GM18505 (cell line): ENCODE data around the gene ZNF574.
"Not testable (repeated sequence)": the region's sequence is repeated elsewhere in the genome, so short reads cannot be mapped to it uniquely, and the experiment has no call there.

Experiments used
- ATAC-seq: cut with Tn5 transposase; IDR thresholded peaks from one replicate; pipeline ENCODE4 v1.9.1; 2021; ENCODE audit not compliant: unreplicated experiment
- POLR2A ChIP-seq: IDR thresholded peaks from 4 replicates; pipeline ENCODE4 v1.6.1; 2011; ENCODE audit warnings: borderline replicate concordance; ENCODE audit not compliant: insufficient read depth, insufficient read length; ENCODE audit errors: extremely low read depth

Gene ZNF574

DNA sequence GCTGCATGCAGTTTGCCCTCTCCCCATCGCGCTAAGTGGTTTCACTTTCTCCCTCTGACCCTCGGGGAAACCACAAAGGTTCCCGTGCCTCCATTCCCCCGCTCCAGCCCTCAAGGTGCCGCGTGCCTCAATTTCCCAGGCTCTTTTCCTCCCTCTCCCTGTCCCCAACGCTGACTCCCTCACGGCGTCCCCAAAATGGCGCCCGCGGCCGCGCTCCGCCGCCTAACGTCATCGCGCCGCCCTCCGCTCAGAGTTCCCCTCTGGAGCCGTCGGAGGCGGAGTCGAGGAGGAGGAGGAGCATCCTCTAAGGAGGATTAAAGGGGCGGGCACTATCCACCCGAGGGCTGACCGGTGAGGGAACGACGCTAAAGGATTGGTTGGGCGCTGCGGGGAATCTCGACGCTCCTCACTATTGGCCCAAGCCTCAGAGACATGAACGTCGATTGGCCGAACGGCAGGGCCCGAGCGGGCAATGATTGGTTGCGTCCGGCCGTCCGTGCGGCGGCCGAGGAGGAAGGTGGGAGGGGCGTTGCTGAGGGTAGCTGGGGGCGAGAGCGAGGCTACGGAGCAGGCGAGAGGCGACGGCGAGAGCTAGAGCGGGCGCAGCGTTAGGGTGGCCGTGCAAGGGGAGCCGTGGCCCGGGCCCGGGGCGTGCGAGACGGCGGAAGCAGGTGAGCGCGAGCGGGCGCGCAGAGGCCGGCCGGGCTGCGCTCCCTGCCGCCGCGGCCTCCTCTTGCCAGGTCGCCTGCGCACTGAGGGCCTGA is at the start of gene ZNF574:
TSS of gene ZNF574 (plus strand) at position 551 of the 764 bp plus-strand sequence. CDS start 2,441 bp downstream, outside the sequence.
- ATAC-seq, result peak; percentile 88
- peak; percentile 86 for TF ChIP-seq POLR2A

DNA sequence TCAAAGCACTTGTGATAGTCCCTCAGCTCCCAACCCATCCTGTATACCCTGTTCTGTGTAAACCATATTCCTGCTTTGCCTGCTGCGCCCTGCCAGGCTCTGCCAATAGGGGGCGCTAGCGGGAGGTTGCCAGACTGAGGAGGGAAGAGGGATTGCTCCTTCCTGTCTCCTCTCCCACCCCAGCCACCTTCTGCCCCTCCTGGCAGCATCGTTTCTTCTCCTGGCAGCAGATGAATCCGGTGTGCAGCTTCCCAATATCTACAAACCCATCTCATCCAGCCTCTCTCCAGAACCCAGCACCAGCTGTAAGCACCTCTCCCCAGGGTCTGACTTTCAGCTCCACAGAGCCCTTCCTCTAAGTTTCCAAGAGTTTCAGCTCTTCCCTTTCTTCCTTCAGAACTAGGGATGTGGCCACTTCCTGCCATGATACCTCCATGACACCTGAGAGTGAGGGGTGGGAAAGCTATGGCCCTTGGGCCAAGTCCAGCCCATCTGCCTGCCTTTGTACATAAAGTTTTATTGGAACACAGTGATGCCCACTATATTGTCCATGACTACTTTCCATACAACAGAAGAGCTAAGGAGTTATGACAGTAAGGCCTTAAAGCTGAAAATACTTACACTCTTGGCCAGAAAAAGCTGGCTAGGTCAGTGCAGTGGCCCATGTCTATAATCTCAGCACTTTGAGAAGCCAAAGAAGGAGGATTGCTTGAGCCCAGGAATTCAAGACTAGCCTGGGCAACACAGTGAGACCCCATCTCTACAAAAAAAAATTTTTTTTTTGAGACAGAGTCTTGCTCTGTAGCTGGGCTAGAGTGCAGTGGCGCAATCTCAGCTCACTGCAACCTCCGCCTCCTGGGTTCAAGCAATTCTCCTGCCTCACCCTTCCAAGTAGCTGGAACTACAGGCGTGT is 47.4 kb upstream of the ZNF574 start:
- no peak for TF ChIP-seq POLR2A
- ATAC-seq, result no peak

GRCh38 chr19:42030645-42031440 is 45.1 kb upstream of the ZNF574 start:
- no peak for ATAC-seq
- no peak for TF ChIP-seq POLR2A

GRCh38 chr19:42032431-42032830 is 43.5 kb upstream of the ZNF574 start:
- TF ChIP-seq POLR2A, result no peak
- ATAC-seq, result no peak

- TF ChIP-seq POLR2A, result no peak
- ATAC-seq, result no peak
Measured at GRCh38 chr19:42033413-42033812, 42.6 kb upstream of the ZNF574 start.

GRCh38 chr19:42034640-42035391 is 41.1 kb upstream of the ZNF574 start:
- ATAC-seq, result not testable (repeated sequence)

- no peak for ATAC-seq
Measured at GRCh38 chr19:42037649-42038048, 38.3 kb upstream of the ZNF574 start.

GRCh38 chr19:42038666-42039065 is 37.3 kb upstream of the ZNF574 start:
- no peak for ATAC-seq
- TF ChIP-seq POLR2A, result no peak

More at GRCh38 chr19:42037649-42038048, 38.3 kb upstream of the ZNF574 start:
- no peak for TF ChIP-seq POLR2A

DNA sequence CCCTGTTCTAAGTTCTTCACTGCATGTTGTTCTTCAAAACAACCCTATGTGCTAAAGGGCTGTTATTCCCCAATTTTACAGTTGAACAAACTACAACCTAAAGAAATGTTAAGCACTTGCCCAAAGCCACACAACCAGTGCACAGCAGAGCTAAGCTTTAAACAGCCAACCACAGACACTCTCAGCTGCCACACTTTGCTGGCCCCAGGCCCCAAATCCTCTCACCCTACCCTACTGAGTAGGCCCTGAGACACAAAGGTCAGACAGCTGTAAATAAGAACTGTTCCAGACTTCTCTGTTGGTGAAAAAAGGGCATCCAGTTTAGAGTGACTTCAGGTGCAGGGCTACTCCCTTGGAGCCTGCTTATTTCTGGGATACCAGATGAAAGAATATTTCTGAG is 35.9 kb upstream of the ZNF574 start:
- TF ChIP-seq POLR2A, result no peak
- ATAC-seq, result no peak

GRCh38 chr19:42040491-42040890 is 35.5 kb upstream of the ZNF574 start:
- not testable (repeated sequence) for ATAC-seq

GRCh38 chr19:42042455-42043170 is 33.4 kb upstream of the ZNF574 start:
- ATAC-seq, result no peak
- no peak for TF ChIP-seq POLR2A

DNA sequence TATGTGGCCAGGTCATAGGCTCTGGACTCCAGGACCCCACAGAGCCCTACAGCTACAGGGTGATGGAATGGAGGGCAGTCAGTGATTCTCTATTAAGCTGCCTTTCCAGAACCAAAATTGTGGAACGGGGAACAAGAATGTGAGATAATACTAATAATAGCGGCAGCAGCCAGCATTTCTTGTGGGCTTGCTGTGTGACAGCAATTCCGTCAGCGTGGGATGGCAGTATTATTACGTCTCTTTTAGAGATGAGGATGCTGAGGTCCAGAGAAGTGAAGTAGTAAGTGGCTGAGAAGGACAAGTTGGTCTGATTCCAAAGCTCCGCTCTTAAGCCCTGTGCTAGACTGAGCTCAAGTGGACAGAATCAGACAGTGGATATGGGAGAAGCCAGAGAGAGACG is 30.4 kb upstream of the ZNF574 start:
- no peak for TF ChIP-seq POLR2A
- no peak for ATAC-seq
